ENCODE results near the gene VAMP5. TPM values are rescaled to one million over a fixed set of nuclear protein-coding genes. Genes with fewer than 3 reads are reported as not detected.
A peak's percentile ranks its signal among the peaks of the same experiment; 100 is the strongest.

The VAMP5 gene
- total and polyA plus RNA-seq, 10 of the 15 experiments (the other 5 are each of a cell fraction or from before 2014, with no cell fraction given), result 3.8 to 52.7 (median 24.1) TPM

DNA sequence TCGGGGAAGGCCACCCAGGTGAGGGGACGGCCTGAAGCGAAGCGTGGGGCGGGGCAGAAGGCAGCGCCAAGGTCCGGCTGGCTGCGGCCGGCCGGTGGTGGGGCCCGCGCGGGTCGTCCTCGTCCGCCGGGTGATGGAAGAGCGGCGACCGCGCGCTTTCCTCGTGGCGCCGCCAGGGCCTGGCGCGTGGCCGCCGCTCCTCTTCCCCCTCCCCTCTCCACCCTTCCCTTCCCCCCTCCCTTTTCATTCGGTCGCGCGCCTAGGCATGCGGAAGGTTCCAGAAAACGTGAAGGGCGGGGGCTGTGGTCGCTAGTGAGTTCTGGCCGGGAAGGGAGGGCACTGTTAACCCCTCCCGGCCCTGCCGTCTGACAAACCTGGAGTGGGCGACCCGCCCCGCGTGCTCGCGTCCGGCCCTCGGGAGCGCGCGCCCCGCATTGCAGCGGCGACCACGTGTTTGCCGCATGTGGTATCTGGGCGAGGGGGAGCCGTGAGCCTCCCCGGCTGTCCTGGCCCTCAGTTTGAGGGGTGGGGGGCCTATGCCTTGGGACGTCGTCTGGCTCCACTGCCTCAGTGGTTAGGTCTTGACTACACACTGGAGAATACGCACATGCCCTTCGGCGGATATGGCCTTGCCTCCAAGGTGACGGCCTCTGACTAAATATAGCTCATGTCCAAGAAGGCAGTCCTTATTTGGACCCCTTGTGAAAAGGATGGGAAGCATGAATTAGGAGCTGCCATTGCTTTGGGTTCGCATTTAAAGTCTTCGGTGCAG, 44.7 kb upstream of the VAMP5 start (continued):
- TF ChIP-seq MXI1 (IDR thresholded peaks at IDR 0.05; ENCODE audit: low read depth, low read length) (peak; percentile 98), SPI1 (IDR thresholded peaks at IDR 0.05; ENCODE audit: borderline replicate concordance, insufficient read depth, low read depth, low read length) (no peak), BACH1 (IDR thresholded peaks at IDR 0.05; ENCODE audit: borderline replicate concordance) (peak; percentile 87), BRCA1 (IDR thresholded peaks at IDR 0.05; ENCODE audit: low read depth, low read length) (no peak; the same call in 1 of the 2 replicates), IKZF2 (IDR thresholded peaks at IDR 0.05) (peak in 1 of 2 experiments; percentile 28; a peak in 1 of 4 replicates), SREBF1 (IDR thresholded peaks at IDR 0.05; ENCODE audit: low read length) (no peak), ZNF207 (IDR thresholded peaks at IDR 0.05; ENCODE audit: borderline replicate concordance) (0 out of 2 replicates have a peak, but pooled peaks have one; percentile 21), MEF2B (IDR thresholded peaks at IDR 0.05; ENCODE audit: partially characterized antibody, poor library complexity, severe bottlenecking) (peak; percentile 10), ESRRA (IDR thresholded peaks at IDR 0.05; ENCODE audit: low read length) (no peak), POLR2A (IDR thresholded peaks at IDR 0.05; ENCODE audit: low read depth, low read length) (peak; percentile 58), CREM (IDR thresholded peaks at IDR 0.05; ENCODE audit: low read depth) (peak; percentile 8; the same call in 1 of the 2 replicates), LARP7 (IDR thresholded peaks at IDR 0.05) (peak; percentile 13; the same call in 1 of the 2 replicates), PAX5 (IDR thresholded peaks at IDR 0.05; ENCODE audit: borderline replicate concordance, low read depth, low read length) (0 out of 2 replicates have a peak, but pooled peaks have one; percentile 7), PAX8 (IDR thresholded peaks at IDR 0.05) (no peak), CHD2 (IDR thresholded peaks at IDR 0.05; ENCODE audit: borderline replicate concordance, low read depth, low read length) (0 out of 2 replicates have a peak, but pooled peaks have one; percentile 24), STAT1 (conservative IDR thresholded peaks at IDR 0.05) (no peak), TAF1 (IDR thresholded peaks at IDR 0.05; ENCODE audit: borderline replicate concordance, low read depth, low read length) (0 out of 2 replicates have a peak, but pooled peaks have one; percentile 27), SUPT20H (IDR thresholded peaks at IDR 0.05; ENCODE audit: borderline replicate concordance, control insufficient read depth, low read depth, low read length) (no peak)
- TF ChIP-seq, protein P1, sequence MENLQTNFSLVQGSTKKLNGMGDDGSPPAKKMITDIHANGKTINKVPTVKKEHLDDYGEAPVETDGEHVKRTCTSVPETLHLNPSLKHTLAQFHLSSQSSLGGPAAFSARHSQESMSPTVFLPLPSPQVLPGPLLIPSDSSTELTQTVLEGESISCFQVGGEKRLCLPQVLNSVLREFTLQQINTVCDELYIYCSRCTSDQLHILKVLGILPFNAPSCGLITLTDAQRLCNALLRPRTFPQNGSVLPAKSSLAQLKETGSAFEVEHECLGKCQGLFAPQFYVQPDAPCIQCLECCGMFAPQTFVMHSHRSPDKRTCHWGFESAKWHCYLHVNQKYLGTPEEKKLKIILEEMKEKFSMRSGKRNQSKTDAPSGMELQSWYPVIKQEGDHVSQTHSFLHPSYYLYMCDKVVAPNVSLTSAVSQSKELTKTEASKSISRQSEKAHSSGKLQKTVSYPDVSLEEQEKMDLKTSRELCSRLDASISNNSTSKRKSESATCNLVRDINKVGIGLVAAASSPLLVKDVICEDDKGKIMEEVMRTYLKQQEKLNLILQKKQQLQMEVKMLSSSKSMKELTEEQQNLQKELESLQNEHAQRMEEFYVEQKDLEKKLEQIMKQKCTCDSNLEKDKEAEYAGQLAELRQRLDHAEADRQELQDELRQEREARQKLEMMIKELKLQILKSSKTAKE (IDR thresholded peaks at IDR 0.05; ENCODE audit: low read depth, poor library complexity, severe bottlenecking), result no peak
- TF ChIP-seq, protein P2, sequence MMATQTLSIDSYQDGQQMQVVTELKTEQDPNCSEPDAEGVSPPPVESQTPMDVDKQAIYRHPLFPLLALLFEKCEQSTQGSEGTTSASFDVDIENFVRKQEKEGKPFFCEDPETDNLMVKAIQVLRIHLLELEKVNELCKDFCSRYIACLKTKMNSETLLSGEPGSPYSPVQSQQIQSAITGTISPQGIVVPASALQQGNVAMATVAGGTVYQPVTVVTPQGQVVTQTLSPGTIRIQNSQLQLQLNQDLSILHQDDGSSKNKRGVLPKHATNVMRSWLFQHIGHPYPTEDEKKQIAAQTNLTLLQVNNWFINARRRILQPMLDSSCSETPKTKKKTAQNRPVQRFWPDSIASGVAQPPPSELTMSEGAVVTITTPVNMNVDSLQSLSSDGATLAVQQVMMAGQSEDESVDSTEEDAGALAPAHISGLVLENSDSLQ (IDR thresholded peaks at IDR 0.05), result no peak
- TF ChIP-seq, protein P3, sequence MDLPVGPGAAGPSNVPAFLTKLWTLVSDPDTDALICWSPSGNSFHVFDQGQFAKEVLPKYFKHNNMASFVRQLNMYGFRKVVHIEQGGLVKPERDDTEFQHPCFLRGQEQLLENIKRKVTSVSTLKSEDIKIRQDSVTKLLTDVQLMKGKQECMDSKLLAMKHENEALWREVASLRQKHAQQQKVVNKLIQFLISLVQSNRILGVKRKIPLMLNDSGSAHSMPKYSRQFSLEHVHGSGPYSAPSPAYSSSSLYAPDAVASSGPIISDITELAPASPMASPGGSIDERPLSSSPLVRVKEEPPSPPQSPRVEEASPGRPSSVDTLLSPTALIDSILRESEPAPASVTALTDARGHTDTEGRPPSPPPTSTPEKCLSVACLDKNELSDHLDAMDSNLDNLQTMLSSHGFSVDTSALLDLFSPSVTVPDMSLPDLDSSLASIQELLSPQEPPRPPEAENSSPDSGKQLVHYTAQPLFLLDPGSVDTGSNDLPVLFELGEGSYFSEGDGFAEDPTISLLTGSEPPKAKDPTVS (IDR thresholded peaks at IDR 0.05; ENCODE audit: low read depth, low read length), result peak; percentile 97
- TF ChIP-seq, protein P4, sequence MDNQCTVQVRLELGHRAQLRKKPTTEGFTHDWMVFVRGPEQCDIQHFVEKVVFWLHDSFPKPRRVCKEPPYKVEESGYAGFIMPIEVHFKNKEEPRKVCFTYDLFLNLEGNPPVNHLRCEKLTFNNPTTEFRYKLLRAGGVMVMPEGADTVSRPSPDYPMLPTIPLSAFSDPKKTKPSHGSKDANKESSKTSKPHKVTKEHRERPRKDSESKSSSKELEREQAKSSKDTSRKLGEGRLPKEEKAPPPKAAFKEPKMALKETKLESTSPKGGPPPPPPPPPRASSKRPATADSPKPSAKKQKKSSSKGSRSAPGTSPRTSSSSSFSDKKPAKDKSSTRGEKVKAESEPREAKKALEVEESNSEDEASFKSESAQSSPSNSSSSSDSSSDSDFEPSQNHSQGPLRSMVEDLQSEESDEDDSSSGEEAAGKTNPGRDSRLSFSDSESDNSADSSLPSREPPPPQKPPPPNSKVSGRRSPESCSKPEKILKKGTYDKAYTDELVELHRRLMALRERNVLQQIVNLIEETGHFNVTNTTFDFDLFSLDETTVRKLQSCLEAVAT (IDR thresholded peaks at IDR 0.05), result 0 out of 2 replicates have a peak, but pooled peaks have one; percentile 56

All from GM12878 (cell line).